Transverse colon (tissue), 4 donors: Measurements from ENCODE around the gene WNT5B.

Experiments used
- CTCF ChIP-seq, 5 experiments: fragments of 200-600 bp in 3 of 5; fragments of 450-650 bp in 2 of 5; sonication (generic) in 3 of 5; IDR thresholded peaks; 1 replicate in 2 of 5; 2 replicates in 3 of 5; pipeline ENCODE4 v1.5.1; 2016 to 2017; ENCODE audit warnings: antibody characterized with exemption in 5 of 5, inconsistent platforms in 3 of 5, mild to moderate bottlenecking in 2 of 5, moderate library complexity in 1 of 5
- EP300 ChIP-seq: sonication (generic); formaldehyde crosslinking; IDR thresholded peaks from one replicate; pipeline ENCODE4 v1.6.1; 2017; ENCODE audit warnings: antibody characterized with exemption, low read depth
- POLR2A ChIP-seq: fragments of 450-650 bp; IDR thresholded peaks from one replicate; pipeline ENCODE4 v1.6.1; 2016; ENCODE audit warnings: antibody characterized with exemption, mild to moderate bottlenecking, moderate library complexity
- POLR2AphosphoS5 ChIP-seq, 3 donors: sonication (generic); formaldehyde crosslinking; IDR thresholded peaks; one replicate each; pipeline ENCODE4 v1.6.1; 2016; ENCODE audit warnings: antibody characterized with exemption in 3 of 3

GRCh38 chr12:1590221-1590979 is 38.6 kb upstream of the WNT5B start:
- TF ChIP-seq POLR2AphosphoS5 (IDR thresholded peaks at IDR 0.05) (no peak), CTCF (IDR thresholded peaks at IDR 0.05) (no peak), POLR2A (no peak), EP300 (no peak)
